Mucosa of descending colon (tissue), 3 donors: ENCODE results near the gene LRRC40. TPM values are rescaled to one million over a fixed set of nuclear protein-coding genes. Genes with fewer than 3 reads are reported as not detected.

Experiments used
- ATAC-seq: fragments of 200-7000 bp; cut with Tn5 transposase; one replicate; pipeline ENCODE4 v1.9.1; 2020; ENCODE audit warnings: mild to moderate bottlenecking, moderate library complexity
- DNase-seq, 3 donors: peaks; one replicate each; pipeline ENCODE4 v3.0.0-alpha.2; 2020
- H3K36me3 ChIP-seq: fragments of 200-600 bp; one replicate; pipeline ENCODE4 v1.8.0; 2021; ENCODE audit warnings: low read depth, mild to moderate bottlenecking
- H3K4me1 ChIP-seq: fragments of 200-600 bp; one replicate; pipeline ENCODE4 v1.8.0; 2021; ENCODE audit warnings: low read depth, mild to moderate bottlenecking
- H3K4me3 ChIP-seq: fragments of 200-600 bp; one replicate; pipeline ENCODE4 v1.8.0; 2021; ENCODE audit warnings: mild to moderate bottlenecking
- H3K9me3 ChIP-seq: fragments of 200-600 bp; one replicate; pipeline ENCODE4 v1.8.0; 2021; ENCODE audit warnings: mild to moderate bottlenecking
- intact Hi-C, 2 donors: fragments of 100-400 bp; cut with DNase I in 1 of 2; cut with micrococcal nuclease in 1 of 2; formaldehyde crosslinking; loops; one replicate each; pipeline versions ENCODE4 v1.11.0 to v1.11.1; 2022; cut with DNase I, micrococcal nuclease
- total RNA-seq, 3 donors: library from RNA; stranded (reverse); fragmentation: NEBNext Ultra II Directional in 2 of 3; extraction: Animal tissue kit (Norgen Biotek cat#: 25700) in 2 of 3; gene quantifications; one replicate each; pipeline versions ENCODE4 v1.2.1 to v1.2.4, GENCODE V29; 2021 to 2023
- TF ChIP-seq, protein P1 (sequence below): fragments of 200-600 bp; IDR thresholded peaks from one replicate; pipeline ENCODE4 v1.8.0; 2022; ENCODE audit warnings: antibody characterized with exemption, mild to moderate bottlenecking
- donor health status: DM: no; HTN: no; CAD: no; lungs with moderate emphysema.
- donor health status: DM: no; HTN: no; CAD: no.
- donor health status: DM: no; HTN: yes; CAD: no.

The LRRC40 gene
- total RNA-seq, 3 donors from 2014 or later, result 9.0 to 13.4 (median 10.4) TPM

- DNase-seq, result no peak
- Histone ChIP-seq H3K9me3 (no peaks in the 10 kb centered on the region), H3K4me3 (no peak overlapping the region), H3K4me1 (no peaks in the 10 kb centered on the region), H3K36me3 (peaks cover 29% of the 10 kb centered on the region)
- ATAC-seq, result no peak
- TF ChIP-seq, protein P1, sequence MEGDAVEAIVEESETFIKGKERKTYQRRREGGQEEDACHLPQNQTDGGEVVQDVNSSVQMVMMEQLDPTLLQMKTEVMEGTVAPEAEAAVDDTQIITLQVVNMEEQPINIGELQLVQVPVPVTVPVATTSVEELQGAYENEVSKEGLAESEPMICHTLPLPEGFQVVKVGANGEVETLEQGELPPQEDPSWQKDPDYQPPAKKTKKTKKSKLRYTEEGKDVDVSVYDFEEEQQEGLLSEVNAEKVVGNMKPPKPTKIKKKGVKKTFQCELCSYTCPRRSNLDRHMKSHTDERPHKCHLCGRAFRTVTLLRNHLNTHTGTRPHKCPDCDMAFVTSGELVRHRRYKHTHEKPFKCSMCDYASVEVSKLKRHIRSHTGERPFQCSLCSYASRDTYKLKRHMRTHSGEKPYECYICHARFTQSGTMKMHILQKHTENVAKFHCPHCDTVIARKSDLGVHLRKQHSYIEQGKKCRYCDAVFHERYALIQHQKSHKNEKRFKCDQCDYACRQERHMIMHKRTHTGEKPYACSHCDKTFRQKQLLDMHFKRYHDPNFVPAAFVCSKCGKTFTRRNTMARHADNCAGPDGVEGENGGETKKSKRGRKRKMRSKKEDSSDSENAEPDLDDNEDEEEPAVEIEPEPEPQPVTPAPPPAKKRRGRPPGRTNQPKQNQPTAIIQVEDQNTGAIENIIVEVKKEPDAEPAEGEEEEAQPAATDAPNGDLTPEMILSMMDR, result no peak
- intact Hi-C loops, result no loop called here
Measured at GRCh38 chr1:70234733-70235132, 29.4 kb upstream of the LRRC40 start.

- H3K9me3 ChIP-seq, result no peaks in the 10 kb centered on the region
- TF ChIP-seq, protein P1, result no peak
- no peak overlapping the region for H3K4me3 ChIP-seq
- DNase-seq (no peak), ATAC-seq (no peak)
- intact Hi-C loops, result no loop called here
- peaks cover 20% of the 10 kb centered on the region for H3K36me3 ChIP-seq
- no peaks in the 10 kb centered on the region for H3K4me1 ChIP-seq
Measured at GRCh38 chr1:70231475-70231874, 26.1 kb upstream of the LRRC40 start.

- DNase-seq (no peak), ATAC-seq (no peak)
- H3K4me1 ChIP-seq, result peaks cover 4% of the 10 kb centered on the region
- peaks cover 6% of the 10 kb centered on the region for H3K36me3 ChIP-seq
- no peaks in the 10 kb centered on the region for H3K9me3 ChIP-seq
- H3K4me3 ChIP-seq, result no peak overlapping the region
- intact Hi-C loops, result no loop called here
- TF ChIP-seq, protein P1, result no peak
Measured at GRCh38 chr1:70228670-70229069, 23.3 kb upstream of the LRRC40 start.

DNA sequence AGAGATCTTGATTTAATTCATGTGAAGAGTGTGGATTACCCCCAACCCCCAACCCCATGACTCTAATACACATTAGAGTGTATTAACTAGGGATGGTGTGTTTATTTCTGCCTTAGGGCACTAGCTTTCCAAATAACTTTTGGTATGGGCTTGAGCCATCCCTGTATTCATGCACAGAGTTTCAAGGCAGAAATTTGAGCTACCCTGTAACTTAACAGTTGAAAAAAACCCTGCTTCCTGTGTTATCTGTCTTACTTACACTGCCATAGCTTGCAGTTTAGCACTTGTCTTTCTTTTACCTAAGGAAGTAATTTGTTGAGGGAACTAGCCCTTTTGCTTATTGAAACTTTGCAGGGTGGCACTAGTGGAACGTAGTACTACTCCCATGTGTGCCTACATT is 22.1 kb upstream of the LRRC40 start:
- no peaks in the 10 kb centered on the region for H3K36me3 ChIP-seq
- intact Hi-C loops, result no loop called here

DNA sequence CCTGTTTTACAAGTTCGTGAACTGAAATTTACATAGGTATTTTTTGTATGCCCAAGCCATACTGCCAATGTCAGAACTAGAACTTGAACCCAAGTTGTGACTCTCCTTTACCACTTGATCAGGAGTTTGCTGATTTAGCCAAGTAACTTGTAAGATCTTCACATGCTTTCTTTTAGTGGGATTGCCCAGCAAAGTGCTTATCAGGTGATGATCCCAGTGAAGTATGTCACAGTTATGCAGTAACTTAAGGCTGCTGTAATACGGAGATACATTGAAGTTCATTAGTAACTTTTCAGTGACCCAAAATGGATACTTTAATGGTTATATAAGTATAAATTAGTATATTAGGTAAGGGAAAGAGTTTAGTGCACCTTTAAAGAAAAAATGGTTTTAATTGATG is 19.6 kb upstream of the LRRC40 start:
- ATAC-seq, result no peak
- Histone ChIP-seq H3K4me1 (peaks cover 16% of the 10 kb centered on the region), H3K9me3 (no peaks in the 10 kb centered on the region), H3K36me3 (no peaks in the 10 kb centered on the region), H3K4me3 (no peak overlapping the region)
- TF ChIP-seq, protein P1, result no peak
- intact Hi-C loops, result no loop called here
- no peak for DNase-seq

More for the DNA sequence above, 22.1 kb upstream of the LRRC40 start:
- Histone ChIP-seq H3K4me1 (peaks cover 16% of the 10 kb centered on the region), H3K9me3 (no peaks in the 10 kb centered on the region), H3K4me3 (no peak overlapping the region)
- no peak for ATAC-seq
- TF ChIP-seq, protein P1, result no peak
- no peak for DNase-seq

GRCh38 chr1:70222716-70223235 is 17.4 kb upstream of the LRRC40 start:
- H3K4me1 ChIP-seq, result peaks cover 16% of the 10 kb centered on the region
- H3K4me3 ChIP-seq, result no peak overlapping the region
- TF ChIP-seq, protein P1, result no peak
- DNase-seq (no peak), ATAC-seq (no peak)
- H3K36me3 ChIP-seq, result no peaks in the 10 kb centered on the region
- intact Hi-C loops, result no loop called here
- no peaks in the 10 kb centered on the region for H3K9me3 ChIP-seq
